Endodermal cell (in vitro differentiated cells): ENCODE measurements around the gene GEMIN8. TPM values are rescaled to one million over a fixed set of nuclear protein-coding genes. Genes with fewer than 3 reads are reported as not detected.

Experiments
- DNase-seq: peaks from one replicate; pipeline ENCODE4 v3.0.0-alpha.2; 2017
- H3K27ac ChIP-seq: 2 replicates; pipeline ENCODE4 v1.5.1; 2013; ENCODE audit warnings: mild to moderate bottlenecking, low read depth, low read length, moderate library complexity
- H3K27me3 ChIP-seq: 2 replicates; pipeline ENCODE4 v1.6.1; 2013; ENCODE audit warnings: mild to moderate bottlenecking, low read length, moderate library complexity; ENCODE audit not compliant: insufficient read depth, control insufficient read depth, poor library complexity, severe bottlenecking
- H3K36me3 ChIP-seq: 2 replicates; pipeline ENCODE4 v1.7.0; 2013; ENCODE audit warnings: mild to moderate bottlenecking, low read length, moderate library complexity; ENCODE audit not compliant: control insufficient read depth, insufficient read depth
- H3K4me1 ChIP-seq: one replicate; pipeline ENCODE4 v1.7.0; 2013; ENCODE audit warnings: low read length; ENCODE audit not compliant: control insufficient read depth, insufficient read depth
- H3K4me3 ChIP-seq: 2 replicates; pipeline ENCODE4 v1.5.1; 2013; ENCODE audit warnings: mild to moderate bottlenecking, low read length, moderate library complexity
- H3K9ac ChIP-seq: 2 replicates; pipeline ENCODE4 v1.6.1; 2013; ENCODE audit warnings: mild to moderate bottlenecking, low read length, moderate library complexity; ENCODE audit not compliant: poor library complexity, severe bottlenecking; ENCODE audit errors: extremely low read depth
- H3K9me3 ChIP-seq: 2 replicates; pipeline ENCODE4 v1.6.1; 2013; ENCODE audit warnings: mild to moderate bottlenecking, low read length, moderate library complexity; ENCODE audit not compliant: control insufficient read depth
- H3K27ac Mint-ChIP-seq: 2 replicates; pipeline ENCODE4 v1.8.0; 2020; ENCODE audit warnings: mixed read lengths
- H3K27me3 Mint-ChIP-seq: 2 replicates; pipeline ENCODE4 v1.8.0; 2021; ENCODE audit warnings: mild to moderate bottlenecking, mixed read lengths; ENCODE audit not compliant: insufficient read depth
- H3K36me3 Mint-ChIP-seq: 2 replicates; pipeline ENCODE4 v1.8.0; 2020; ENCODE audit warnings: low read depth, mixed read lengths
- H3K4me1 Mint-ChIP-seq: 2 replicates; pipeline ENCODE4 v1.8.0; 2020; ENCODE audit warnings: mixed read lengths
- H3K4me3 Mint-ChIP-seq: 2 replicates; pipeline ENCODE4 v1.8.0; 2020; ENCODE audit warnings: mild to moderate bottlenecking, moderate library complexity, mixed read lengths
- H3K9me3 Mint-ChIP-seq: 2 replicates; pipeline ENCODE4 v1.8.0; 2020; ENCODE audit warnings: mild to moderate bottlenecking, mixed read lengths
- WGBS, 2 experiments: methylation state at CpG; one replicate each; pipeline versions ENCODE4 v1.1.5 to v1.1.7; 2013; ENCODE audit warnings: missing lambda C conversion rate in 2 of 2, mixed read lengths in 1 of 2; ENCODE audit not compliant: insufficient coverage in 1 of 2, insufficient read length in 1 of 2; 5-methylcytosine and 5-hydroxymethylcytosine counted together
- total RNA-seq, 2 donors: library from RNA; stranded (reverse); fragmentation: NEBNext Ultra II Directional in 1 of 2; extraction: Animal tissue kit (Norgen Biotek cat#: 25700) in 1 of 2; gene quantifications; 2 replicates in 1 of 2; 3 replicates in 1 of 2; pipeline ENCODE4 v1.2.1, GENCODE V29; 2021
- TF ChIP-seq, protein P1 (sequence below): fragments of 200-600 bp; sonication (generic); conservative IDR thresholded peaks from 2 replicates; pipeline ENCODE4 v1.5.0; 2021; ENCODE audit warnings: antibody characterized with exemption, mild to moderate bottlenecking

GEMIN8 gene
- total RNA-seq, 2 donors from 2014 or later: 18.2 to 23.6 TPM

DNA sequence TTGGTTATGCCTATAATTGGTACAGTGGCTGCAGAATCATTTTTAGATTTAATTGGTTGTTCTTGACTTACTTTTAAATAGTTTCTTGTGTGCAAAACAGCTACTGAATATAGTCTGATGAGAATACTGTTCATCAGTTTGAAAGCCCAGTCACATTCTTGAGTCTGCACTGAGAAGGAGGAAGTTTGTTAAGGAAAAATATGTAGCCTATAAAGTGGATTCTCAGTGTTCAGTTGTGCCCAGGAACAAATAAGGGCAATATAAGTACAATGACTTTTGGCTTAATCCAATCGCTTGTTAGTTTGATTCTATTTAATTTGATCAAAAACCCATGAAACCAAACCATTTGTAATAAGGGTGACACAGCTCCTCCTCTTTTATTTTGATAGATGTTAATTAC, 32.8 kb upstream of the GEMIN8 start:
- Histone ChIP-seq H3K9ac (no peak overlapping the region), H3K27ac (no peak overlapping the region), H3K36me3 (no peaks in the 10 kb centered on the region), H3K27me3 (no peaks in the 10 kb centered on the region), H3K4me1 (no peaks in the 10 kb centered on the region), H3K4me3 (no peak overlapping the region), H3K9me3 (no peaks in the 10 kb centered on the region)
- no peak overlapping the region for H3K4me3 Mint-ChIP-seq
- H3K36me3 Mint-ChIP-seq: no peaks in the 10 kb centered on the region
- DNase-seq: no peak
- H3K27me3 Mint-ChIP-seq: no peaks in the 10 kb centered on the region
- peaks cover 35% of the 10 kb centered on the region for H3K9me3 Mint-ChIP-seq
- peaks cover 3% of the 10 kb centered on the region for H3K4me1 Mint-ChIP-seq
- TF ChIP-seq, protein P1, sequence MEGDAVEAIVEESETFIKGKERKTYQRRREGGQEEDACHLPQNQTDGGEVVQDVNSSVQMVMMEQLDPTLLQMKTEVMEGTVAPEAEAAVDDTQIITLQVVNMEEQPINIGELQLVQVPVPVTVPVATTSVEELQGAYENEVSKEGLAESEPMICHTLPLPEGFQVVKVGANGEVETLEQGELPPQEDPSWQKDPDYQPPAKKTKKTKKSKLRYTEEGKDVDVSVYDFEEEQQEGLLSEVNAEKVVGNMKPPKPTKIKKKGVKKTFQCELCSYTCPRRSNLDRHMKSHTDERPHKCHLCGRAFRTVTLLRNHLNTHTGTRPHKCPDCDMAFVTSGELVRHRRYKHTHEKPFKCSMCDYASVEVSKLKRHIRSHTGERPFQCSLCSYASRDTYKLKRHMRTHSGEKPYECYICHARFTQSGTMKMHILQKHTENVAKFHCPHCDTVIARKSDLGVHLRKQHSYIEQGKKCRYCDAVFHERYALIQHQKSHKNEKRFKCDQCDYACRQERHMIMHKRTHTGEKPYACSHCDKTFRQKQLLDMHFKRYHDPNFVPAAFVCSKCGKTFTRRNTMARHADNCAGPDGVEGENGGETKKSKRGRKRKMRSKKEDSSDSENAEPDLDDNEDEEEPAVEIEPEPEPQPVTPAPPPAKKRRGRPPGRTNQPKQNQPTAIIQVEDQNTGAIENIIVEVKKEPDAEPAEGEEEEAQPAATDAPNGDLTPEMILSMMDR: no peak
- no peak overlapping the region for H3K27ac Mint-ChIP-seq
- 100% methylated on average over 1 of the region's 1 CpG; no CpG with 5 or more reads in 1 of the 2 experiments for WGBS, 2 experiments

GRCh38 chrX:14056206-14056605, 26.5 kb upstream of the GEMIN8 start:
- Histone ChIP-seq H3K36me3 (no peaks in the 10 kb centered on the region), H3K4me1 (no peaks in the 10 kb centered on the region), H3K4me3 (no peak overlapping the region), H3K9me3 (no peaks in the 10 kb centered on the region), H3K27me3 (no peaks in the 10 kb centered on the region), H3K9ac (no peak overlapping the region), H3K27ac (no peak overlapping the region)
- no peak for DNase-seq
- no peak overlapping the region for H3K27ac Mint-ChIP-seq
- WGBS, 2 experiments: 67% methylated on average over 1 of the region's 1 CpG; no CpG with 5 or more reads in 1 of the 2 experiments
- peaks cover 43% of the 10 kb centered on the region for H3K9me3 Mint-ChIP-seq
- H3K27me3 Mint-ChIP-seq: no peaks in the 10 kb centered on the region
- no peak overlapping the region for H3K4me3 Mint-ChIP-seq
- peaks cover 5% of the 10 kb centered on the region for H3K4me1 Mint-ChIP-seq
- no peaks in the 10 kb centered on the region for H3K36me3 Mint-ChIP-seq
- TF ChIP-seq, protein P1: no peak

- TF ChIP-seq, protein P1: no peak
- H3K4me3 ChIP-seq: no peak overlapping the region
- no peak overlapping the region for H3K27ac Mint-ChIP-seq
These were observed 21.7 kb upstream of the GEMIN8 start for GRCh38 chrX:14051416-14051815.

More at GRCh38 chrX:14051416-14051815, 21.7 kb upstream of the GEMIN8 start:
- Mint-ChIP-seq H3K27me3 (no peaks in the 10 kb centered on the region), H3K9me3 (peaks cover 32% of the 10 kb centered on the region), H3K4me1 (peaks cover 4% of the 10 kb centered on the region), H3K36me3 (no peaks in the 10 kb centered on the region), H3K4me3 (no peak overlapping the region)
- H3K27me3 ChIP-seq: no peaks in the 10 kb centered on the region
- DNase-seq: no peak
- no peaks in the 10 kb centered on the region for H3K9me3 ChIP-seq
- no peaks in the 10 kb centered on the region for H3K36me3 ChIP-seq
- WGBS, 2 experiments: 97 to 100% methylated on average over 3 to 4 of the region's 5 CpGs
- H3K4me1 ChIP-seq: no peaks in the 10 kb centered on the region
- no peak overlapping the region for H3K9ac ChIP-seq
- H3K27ac ChIP-seq: no peak overlapping the region
